ENCODE data around the gene SLC6A3.

SLC6A3 gene

DNA sequence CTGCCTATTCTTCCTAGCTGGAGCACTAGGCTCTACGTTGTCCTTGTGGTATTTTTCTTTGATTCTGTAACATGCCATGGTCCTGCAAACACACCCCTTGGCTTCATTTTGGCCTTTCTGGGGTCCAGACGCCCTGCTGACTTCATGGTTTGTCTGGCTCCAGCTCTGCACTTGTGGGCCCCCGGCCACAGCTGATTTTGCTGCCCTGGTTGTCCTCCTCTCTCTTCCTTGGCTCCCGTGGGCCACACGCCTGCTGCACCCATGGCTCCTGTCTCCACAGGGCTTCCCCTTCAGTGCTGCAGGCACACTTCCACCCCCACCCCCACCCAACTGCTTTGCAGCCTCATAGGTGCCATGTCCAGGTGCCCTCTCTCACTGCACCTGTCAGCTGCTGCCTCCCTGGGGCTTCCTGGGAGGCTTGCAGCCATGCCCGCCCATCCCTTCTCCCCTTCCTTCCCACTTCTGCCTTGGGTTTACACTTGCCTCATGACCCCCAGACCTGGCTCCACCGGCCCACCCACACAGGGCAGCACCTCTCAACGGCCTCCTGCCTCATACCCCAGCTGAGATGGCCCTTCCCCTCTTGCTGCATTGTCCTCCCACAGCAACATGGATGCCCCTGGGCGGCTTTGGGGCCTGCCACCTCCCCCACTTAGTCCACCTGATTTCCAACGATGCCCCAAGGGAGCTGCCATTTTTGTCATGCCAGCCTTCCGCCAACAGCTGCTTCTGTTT lies 25.6 kb downstream of the SLC6A3 start:
- no peak for DNase-seq

GRCh38 chr5:1418921-1419280 lies 26.3 kb downstream of the SLC6A3 start:
- DNase-seq: no peak

GRCh38 chr5:1418238-1418920 lies 26.9 kb downstream of the SLC6A3 start:
- DNase-seq: no peak

DNA sequence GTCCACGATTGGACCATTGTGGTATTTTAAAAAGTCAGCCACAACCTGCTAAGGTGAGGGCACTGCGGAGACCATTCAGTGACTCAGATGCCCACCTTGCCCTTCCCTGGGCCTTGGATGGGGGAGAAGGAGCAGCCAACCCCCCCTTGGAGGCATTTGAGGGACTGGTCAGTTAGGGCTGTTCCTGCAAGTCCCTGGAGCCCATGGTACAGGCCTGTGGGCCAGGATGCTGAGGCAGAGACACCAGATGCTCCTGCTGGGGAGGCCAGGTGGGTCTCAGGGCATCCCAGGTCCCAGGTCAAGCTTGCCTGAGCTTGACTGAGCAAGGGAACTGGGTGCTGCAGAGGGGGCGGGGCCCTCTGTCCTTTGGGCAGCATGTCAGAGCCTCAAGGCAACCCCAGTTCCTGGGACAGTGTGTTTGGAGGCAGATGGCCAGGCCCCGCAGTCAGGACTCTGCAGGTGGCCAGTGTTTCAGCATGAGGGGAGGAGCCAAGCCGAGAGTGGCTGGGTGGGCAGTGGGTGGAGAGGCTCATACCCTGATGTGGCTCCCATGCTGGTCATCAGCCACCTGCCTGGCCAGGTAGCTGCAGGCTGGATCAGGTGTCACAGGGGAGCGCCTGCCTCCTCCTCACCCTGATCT lies 27.5 kb downstream of the SLC6A3 start:
- DNase-seq: no peak

DNA sequence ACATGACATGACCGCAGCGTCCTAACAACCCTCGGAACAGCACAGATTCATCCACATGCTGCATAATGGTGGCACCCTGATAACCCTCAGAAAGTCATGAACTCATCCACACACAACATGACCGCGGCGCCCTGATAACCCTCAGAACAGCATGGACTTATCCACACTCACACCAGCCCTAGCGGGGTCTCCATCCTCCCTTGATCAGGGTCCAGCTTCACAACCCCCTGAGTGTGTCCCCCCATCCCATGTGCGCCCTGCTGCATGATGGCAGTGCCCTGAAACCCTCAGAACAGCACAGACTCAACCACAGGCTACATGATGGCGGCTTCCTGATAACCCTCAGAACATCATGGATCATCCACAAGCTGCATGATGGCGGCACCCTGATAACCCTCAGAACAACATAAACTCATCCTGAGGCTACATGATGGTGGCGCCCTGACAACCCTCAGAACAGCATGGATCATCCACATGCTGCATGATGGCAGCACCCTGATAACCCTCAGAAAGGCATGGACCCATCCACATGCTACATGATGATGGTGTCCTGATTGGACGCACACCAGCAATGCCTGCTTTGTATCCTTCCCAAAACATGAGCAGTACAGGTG lies 28.3 kb downstream of the SLC6A3 start:
- no peak for DNase-seq

- DNase-seq: no peak
Observed at GRCh38 chr5:1415626-1416360, 29.4 kb downstream of the SLC6A3 start.

DNA sequence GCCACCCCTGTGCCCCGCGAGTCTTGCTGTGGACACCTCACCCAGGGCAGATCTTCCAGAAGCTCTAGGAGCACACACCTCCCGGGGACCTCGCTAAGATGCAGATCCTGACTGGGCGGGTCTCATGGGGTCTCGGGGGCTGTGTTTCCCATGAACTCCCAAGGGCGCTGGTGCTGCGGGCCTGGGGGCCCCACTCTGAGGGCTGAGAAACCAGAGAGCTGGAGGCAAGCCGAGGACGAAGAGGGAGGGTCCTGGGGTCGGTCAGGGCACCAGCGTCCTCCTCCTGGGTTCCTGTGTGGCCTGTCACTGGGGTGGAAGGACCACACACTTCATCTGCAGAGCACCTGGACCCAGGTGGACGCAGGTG lies 30.2 kb downstream of the SLC6A3 start:
- no peak for DNase-seq

DNA sequence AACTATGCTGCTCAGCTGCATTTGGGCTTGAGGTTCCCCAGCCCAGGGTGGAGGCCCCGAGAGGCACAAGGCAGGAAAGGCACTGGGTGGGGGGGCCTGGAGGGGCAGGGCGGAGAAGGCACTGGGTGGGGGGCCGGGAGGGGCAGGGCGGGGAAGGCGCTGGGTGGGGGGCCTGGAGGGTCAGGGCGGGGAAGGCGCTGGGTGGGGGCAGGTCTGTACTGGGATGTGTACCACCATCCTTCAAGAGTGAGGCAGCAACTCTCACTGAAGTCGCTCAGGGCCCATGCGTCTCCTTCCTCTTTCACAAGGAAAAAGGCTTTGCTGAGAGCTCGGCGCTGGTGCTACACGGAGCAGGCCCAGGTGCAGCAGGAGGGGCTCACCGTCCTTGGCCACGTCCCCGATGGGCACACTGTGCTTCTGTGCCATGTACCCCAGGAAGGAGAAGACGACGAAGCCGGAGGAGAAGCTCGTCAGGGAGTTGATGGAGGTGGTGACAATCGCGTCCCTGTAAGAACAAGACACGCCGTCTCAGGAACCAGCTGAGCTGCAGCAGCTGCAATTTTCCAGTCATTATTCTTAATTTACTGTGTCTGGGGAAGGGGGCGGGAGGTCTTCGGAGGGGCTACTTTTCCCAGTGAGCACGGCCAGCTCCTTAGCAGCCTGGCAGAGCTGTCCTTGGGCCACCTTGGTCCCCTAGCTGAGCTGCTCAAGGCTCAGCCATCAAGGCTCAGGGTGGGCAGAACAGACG lies 30.8 kb downstream of the SLC6A3 start:
- no peak for DNase-seq

DNA sequence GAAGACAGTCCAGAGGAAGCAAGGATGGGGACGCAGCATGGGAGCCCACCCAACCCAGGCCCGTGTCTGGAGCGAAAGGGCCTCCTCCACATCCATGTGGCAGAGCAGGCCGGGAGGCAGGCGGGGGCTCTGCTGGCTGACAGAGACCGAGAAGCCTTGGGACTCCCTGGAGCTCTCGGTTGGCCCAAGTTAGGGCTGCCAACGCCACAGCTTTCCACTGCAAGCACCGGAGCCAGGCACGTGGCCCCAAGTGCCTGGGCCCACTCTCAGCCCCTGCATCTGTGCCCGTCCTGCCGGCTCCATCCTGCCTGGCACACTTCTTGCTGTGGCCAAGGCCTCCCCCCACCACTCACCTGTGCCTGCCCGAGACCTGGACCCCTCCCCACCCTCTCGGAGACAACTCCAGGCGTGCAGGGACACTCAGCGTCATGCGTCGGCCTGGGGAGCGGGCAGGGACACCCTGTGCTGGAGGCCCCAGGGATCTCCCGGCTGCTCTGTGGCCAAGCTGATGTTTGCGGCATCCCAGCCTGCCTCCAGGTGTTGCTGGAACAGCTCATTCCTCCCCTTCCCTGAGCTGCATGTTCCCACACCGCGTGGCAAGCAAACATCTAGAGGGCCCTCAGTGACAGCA lies 31.5 kb downstream of the SLC6A3 start:
- no peak for DNase-seq

- DNase-seq: no peak
Observed at GRCh38 chr5:1413211-1413610, 32.0 kb downstream of the SLC6A3 start.

- DNase-seq: no peak
Observed at GRCh38 chr5:1412621-1413020, 32.6 kb downstream of the SLC6A3 start.

- no peak for DNase-seq
Observed at GRCh38 chr5:1412163-1412562, 33.1 kb downstream of the SLC6A3 start.

DNA sequence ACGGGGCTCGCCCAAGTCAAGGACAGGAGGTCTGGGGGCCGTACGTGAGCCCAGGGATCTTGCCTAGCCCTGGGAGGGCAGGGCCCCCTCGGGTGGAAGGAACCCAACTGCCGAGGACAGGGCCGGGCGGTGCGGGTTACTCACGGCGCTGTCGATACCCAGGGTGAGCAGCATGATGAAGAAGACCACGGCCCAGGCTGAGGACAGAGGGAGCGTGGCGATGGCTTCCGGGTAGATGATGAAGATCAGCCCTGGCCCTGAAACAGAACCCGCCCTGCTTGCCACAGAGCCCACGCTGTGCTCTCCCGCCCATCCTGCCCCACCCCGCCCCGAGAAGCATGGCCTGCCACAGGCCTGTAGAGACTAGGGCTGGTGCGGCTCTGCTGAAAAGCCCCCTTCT lies 34.1 kb downstream of the SLC6A3 start:
- DNase-seq: no peak

- DNase-seq: no peak
Observed at GRCh38 chr5:1410156-1411014, 34.9 kb downstream of the SLC6A3 start.

- DNase-seq: no peak
Observed at GRCh38 chr5:1409381-1410110, 35.7 kb downstream of the SLC6A3 start.

- no peak for DNase-seq
Observed at GRCh38 chr5:1406681-1407640, 38.3 kb downstream of the SLC6A3 start.

DNA sequence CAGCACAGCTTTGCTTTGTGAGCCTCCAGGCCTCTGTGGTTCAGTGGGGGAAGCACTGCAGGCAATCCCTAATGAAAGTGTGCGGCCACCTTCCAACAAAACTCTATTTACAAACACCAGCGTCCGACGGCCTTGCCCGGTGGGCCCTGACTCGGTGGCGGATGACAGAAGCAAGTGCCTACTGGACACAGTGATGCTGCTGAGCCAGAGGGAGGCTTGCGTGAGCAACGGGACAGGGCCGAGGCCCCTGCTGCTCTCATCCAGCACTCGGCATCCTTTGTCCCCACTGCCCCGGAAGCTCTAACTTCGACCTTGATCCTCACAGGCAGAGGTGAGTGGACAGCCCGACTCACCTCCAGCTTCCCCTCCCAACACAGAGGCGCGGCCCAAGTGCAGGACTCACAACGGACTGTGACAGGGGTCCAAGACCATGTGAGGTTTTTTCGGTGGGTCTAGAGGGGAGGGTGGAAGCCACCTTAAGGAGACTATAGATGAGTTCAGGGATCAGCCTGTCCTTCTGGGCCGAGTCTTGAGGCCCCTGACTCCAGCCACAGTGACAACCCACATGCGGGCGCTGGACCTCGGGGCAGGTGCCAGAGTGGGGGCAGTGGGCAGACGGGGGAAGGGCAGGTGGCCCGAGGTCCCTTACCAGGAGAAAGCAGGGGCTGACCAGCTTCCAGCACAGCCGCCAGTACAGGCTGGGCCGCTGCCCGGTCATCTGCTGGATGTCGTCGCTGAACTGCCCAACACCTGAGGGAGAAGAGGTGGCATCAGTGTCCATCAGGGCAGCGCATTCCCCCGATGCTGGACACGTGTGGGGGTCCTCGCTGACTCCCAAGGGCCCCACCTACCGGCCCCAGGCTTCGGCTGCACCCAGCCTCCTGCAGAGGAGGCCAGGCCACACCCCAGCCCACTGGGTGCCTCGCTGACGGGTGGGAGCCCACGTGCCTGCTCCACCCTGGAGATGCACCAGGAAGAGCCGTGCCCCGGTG lies 39.4 kb downstream of the SLC6A3 start:
- DNase-seq: no peak

GRCh38 chr5:1405121-1405520 lies 40.1 kb downstream of the SLC6A3 start:
- DNase-seq: no peak
